ENCODE measurements around the gene PAK3.
A peak's percentile ranks its signal among the peaks of the same experiment; 100 is the strongest.

Gene PAK3

GRCh38 chrX:111159232-111159631, 63.2 kb downstream of the PAK3 start:
- in situ Hi-C loops (cut with MboI; ENCODE audit: low pct_unique_long_range_greater_than_20kb, low sequenced_read_pairs, unreplicated experiment) = no loop called here
- DNase-seq (ENCODE audit: low spot score) = no peak
- TF ChIP-seq CTCF (IDR thresholded peaks at IDR 0.05; ENCODE audit: extremely low read depth, insufficient read depth, missing control alignments) = no peak

DNA sequence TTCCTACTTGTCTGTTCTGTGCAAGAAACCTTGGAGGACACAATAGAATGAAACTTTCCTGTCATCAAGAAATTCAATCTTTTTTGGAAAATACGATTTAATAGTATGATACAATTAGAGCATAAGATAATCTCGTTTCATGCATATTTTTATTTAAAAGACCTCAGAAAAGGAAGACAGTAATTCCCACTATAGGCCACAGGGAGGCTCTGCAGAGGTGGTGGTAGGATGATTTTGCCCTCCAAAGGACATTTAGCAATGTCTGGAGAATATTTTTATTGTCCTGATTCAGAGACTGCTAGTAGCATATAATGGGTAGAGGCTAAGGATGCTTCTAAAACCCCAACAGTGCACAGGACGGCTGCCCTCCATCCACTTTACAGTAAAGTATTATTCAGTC, 68.7 kb downstream of the PAK3 start:
- in situ Hi-C loops (cut with MboI; ENCODE audit: low pct_unique_long_range_greater_than_20kb, low sequenced_read_pairs, unreplicated experiment) = no loop called here
- peak; percentile 37 for TF ChIP-seq CTCF (IDR thresholded peaks at IDR 0.05; ENCODE audit: extremely low read depth, insufficient read depth, missing control alignments)
- no peak for DNase-seq (ENCODE audit: low spot score)

- no peak for DNase-seq (ENCODE audit: low spot score)
- no peak for TF ChIP-seq CTCF (IDR thresholded peaks at IDR 0.05; ENCODE audit: extremely low read depth, insufficient read depth, missing control alignments)
- in situ Hi-C loops (cut with MboI; ENCODE audit: low pct_unique_long_range_greater_than_20kb, low sequenced_read_pairs, unreplicated experiment) = no loop called here
Measured at GRCh38 chrX:111165902-111166301, 69.9 kb downstream of the PAK3 start.

DNA sequence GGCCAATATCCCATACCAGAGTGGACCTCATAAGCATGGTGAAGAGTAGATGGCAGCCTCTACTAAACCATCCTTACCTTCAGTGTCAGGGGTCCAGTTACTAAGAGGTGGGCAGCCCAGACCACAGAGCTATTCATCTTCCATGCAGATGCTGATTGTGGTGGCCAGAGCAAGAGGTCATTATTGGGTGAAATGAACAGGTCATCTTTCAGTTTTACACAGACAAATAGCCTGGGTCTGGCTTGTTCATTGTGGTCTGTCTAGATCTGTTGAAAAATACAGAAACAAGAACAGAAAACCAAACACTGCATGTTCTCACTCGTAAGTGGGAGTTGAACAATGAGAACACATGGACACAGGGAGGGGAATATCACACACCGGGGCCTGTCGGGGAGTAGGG, 71.3 kb downstream of the PAK3 start:
- DNase-seq (ENCODE audit: low spot score) = no peak
- in situ Hi-C loops (cut with MboI; ENCODE audit: low pct_unique_long_range_greater_than_20kb, low sequenced_read_pairs, unreplicated experiment) = no loop called here
- no peak for TF ChIP-seq CTCF (IDR thresholded peaks at IDR 0.05; ENCODE audit: extremely low read depth, insufficient read depth, missing control alignments)

- in situ Hi-C loops (cut with MboI; ENCODE audit: low pct_unique_long_range_greater_than_20kb, low sequenced_read_pairs, unreplicated experiment) = no loop called here
- peak; percentile 36 for TF ChIP-seq CTCF (IDR thresholded peaks at IDR 0.05; ENCODE audit: extremely low read depth, insufficient read depth, missing control alignments)
- no peak for DNase-seq (ENCODE audit: low spot score)
Measured at GRCh38 chrX:111168314-111168713, 72.3 kb downstream of the PAK3 start.

GRCh38 chrX:111169141-111169540, 73.2 kb downstream of the PAK3 start:
- TF ChIP-seq CTCF (IDR thresholded peaks at IDR 0.05; ENCODE audit: extremely low read depth, insufficient read depth, missing control alignments) = no peak
- in situ Hi-C loops (cut with MboI; ENCODE audit: low pct_unique_long_range_greater_than_20kb, low sequenced_read_pairs, unreplicated experiment) = no loop called here
- no peak for DNase-seq (ENCODE audit: low spot score)

- TF ChIP-seq CTCF (IDR thresholded peaks at IDR 0.05; ENCODE audit: extremely low read depth, insufficient read depth, missing control alignments) = no peak
- no peak for DNase-seq (ENCODE audit: low spot score)
- in situ Hi-C loops (cut with MboI; ENCODE audit: low pct_unique_long_range_greater_than_20kb, low sequenced_read_pairs, unreplicated experiment) = no loop called here
Measured at GRCh38 chrX:111170017-111170416, 74.0 kb downstream of the PAK3 start.

Measured in GM13977 (cell line).